Measurements from ENCODE around the gene MALL. TPM values are rescaled to one million over a fixed set of nuclear protein-coding genes. Genes with fewer than 3 reads are reported as not detected.

The MALL gene
- polyA plus RNA-seq, 3 donors, result 13.4 to 13.6 (median 13.5) TPM

Other genes with a start within 250 kb of the MALL start
- 1 to 10 TPM; 3.9 to 6.6 (median 5.7) TPM for gene LIMS3, start 217.1 kb downstream of the MALL start, polyA plus RNA-seq (ENCODE audit: insufficient read length in 3 of 3)
- 10 to 100 TPM; 14.0 to 19.8 (median 17.6) TPM for gene NPHP1, start 89.2 kb upstream of the MALL start, polyA plus RNA-seq (ENCODE audit: insufficient read length in 3 of 3)
- gene MTLN, start 96.7 kb upstream of the MALL start, polyA plus RNA-seq (ENCODE audit: insufficient read length in 3 of 3), result 10 to 100 TPM; 10.6 to 19.3 (median 15.7) TPM